Stimulated activated naive B cell treated with anti-CD40 and anti-IgM and Interleukin-4, amounts not matched to agents 10 μg/mL and 1 μg/mL and 100 μg/mL, for 72 hours (primary cell): ENCODE measurements around the gene RPS6KA3.

ENCODE experiments used
- ATAC-seq, 2 donors: fragments of 150-1000 bp; cut with Tn5 transposase; replicated peaks; 2 replicates each; pipeline ENCODE4 v1.10.0; 2021; ENCODE audit warnings: moderate library complexity in 1 of 2
- DNase-seq: peaks from one replicate; pipeline ENCODE4 v3.0.0; 2021
- H3K27ac Mint-ChIP-seq: one replicate; pipeline ENCODE4 v1.8.0; 2022; ENCODE audit warnings: mild to moderate bottlenecking, mixed read lengths
- H3K27me3 Mint-ChIP-seq, 2 donors: one replicate each; pipeline ENCODE4 v1.8.0; 2022; ENCODE audit warnings: mixed read lengths in 2 of 2
- H3K36me3 Mint-ChIP-seq, 2 donors: one replicate each; pipeline ENCODE4 v1.8.0; 2022; ENCODE audit warnings: mixed read lengths in 2 of 2, mild to moderate bottlenecking in 1 of 2
- H3K4me1 Mint-ChIP-seq, 2 donors: one replicate each; pipeline ENCODE4 v1.8.0; 2022; ENCODE audit warnings: mixed read lengths in 2 of 2, mild to moderate bottlenecking in 1 of 2
- H3K4me3 Mint-ChIP-seq, 2 donors: one replicate each; pipeline ENCODE4 v1.8.0; 2022; ENCODE audit warnings: mild to moderate bottlenecking in 2 of 2, mixed read lengths in 2 of 2, moderate library complexity in 1 of 2
- H3K9me3 Mint-ChIP-seq, 2 donors: one replicate each; pipeline ENCODE4 v1.8.0; 2022; ENCODE audit warnings: mixed read lengths in 2 of 2, mild to moderate bottlenecking in 1 of 2

Gene RPS6KA3

DNA sequence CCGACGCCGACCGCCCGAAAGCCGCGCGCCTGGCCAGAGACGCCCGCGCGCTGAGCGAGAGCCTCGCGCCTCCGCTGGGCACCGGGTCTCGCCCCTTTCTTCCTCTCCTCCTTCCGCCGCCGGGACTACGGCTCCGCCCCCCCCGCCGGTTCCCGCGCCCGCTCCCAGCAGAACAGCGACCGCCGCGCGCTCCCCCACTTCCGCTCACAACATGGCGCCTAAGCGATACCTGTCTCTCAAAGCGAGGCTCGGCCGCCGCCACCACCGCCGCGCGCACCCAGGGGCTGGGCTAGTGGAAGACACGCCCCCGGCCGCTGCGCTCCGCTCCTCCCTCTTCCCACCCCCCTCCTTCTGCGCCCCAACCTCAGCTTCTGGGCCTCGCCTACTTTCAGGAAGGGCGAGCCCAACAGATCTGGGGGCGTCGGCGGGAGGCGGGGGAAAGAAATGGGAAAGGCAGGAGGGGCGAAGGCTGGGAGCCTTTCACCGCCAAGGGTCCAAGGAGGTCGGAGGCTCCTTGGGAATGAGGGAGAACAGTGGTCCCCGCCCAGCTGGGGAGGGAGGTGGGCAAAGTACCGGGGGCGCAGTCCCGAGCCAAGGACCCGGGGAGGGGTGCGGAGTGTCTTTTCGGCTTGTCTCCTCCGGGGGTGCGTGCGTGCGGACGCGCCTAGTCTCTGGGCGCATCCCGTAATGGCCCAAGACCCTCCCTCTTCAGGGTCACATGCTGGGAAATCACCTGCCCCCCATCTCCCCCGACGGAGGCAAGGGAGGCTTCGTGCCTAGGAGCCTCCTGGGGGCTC lies at the start of gene RPS6KA3:
TSS of gene RPS6KA3 (minus strand) at position 100 of the 797 bp plus-strand sequence. CDS start 277 bp downstream, outside the sequence.
- H3K4me1 Mint-ChIP-seq, result peaks cover 9 to 10% of the 10 kb centered on the region in 2 donors
- H3K36me3 Mint-ChIP-seq, result peaks cover 8% of the 10 kb centered on the region in 2 donors
- no peaks in the 10 kb centered on the region for H3K9me3 Mint-ChIP-seq
- H3K4me3 Mint-ChIP-seq, result peak within 1 kb of the TSS; percentile 93 to 96
- H3K27ac Mint-ChIP-seq, result peak within 1 kb of the TSS; percentile 98
- ATAC-seq (peak; percentile 81 to 84), DNase-seq (peak; percentile 81)
- no peaks in the 10 kb centered on the region for H3K27me3 Mint-ChIP-seq

DNA sequence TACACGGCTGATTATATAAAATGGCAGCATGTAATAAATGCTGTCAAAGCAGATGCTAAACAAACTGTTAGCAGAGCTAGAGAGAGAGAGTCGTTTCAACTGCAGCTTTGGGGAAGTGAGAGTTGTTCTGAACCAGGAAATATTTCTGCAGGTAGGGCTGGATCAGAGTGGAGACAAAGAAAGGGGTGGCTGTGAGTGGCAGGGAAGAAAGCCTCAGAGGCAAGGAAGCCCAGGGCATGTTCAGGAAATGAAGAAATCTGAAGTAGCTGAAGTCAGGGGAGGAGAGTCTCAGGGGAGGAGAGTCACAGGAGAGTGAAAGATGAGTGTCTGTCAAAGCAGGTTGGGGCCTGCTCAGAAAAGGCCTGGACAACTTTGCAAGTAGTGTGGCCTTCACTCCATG lies 48.4 kb upstream of the RPS6KA3 start:
- Mint-ChIP-seq H3K36me3 (no peaks in the 10 kb centered on the region), H3K4me3 (no peak overlapping the region), H3K4me1 (peaks cover 26 to 72% of the 10 kb centered on the region in 2 donors), H3K27me3 (no peaks in the 10 kb centered on the region), H3K27ac (no peak overlapping the region), H3K9me3 (no peaks in the 10 kb centered on the region)
- no peak for DNase-seq
- peak; percentile 70 to 76 for ATAC-seq

DNA sequence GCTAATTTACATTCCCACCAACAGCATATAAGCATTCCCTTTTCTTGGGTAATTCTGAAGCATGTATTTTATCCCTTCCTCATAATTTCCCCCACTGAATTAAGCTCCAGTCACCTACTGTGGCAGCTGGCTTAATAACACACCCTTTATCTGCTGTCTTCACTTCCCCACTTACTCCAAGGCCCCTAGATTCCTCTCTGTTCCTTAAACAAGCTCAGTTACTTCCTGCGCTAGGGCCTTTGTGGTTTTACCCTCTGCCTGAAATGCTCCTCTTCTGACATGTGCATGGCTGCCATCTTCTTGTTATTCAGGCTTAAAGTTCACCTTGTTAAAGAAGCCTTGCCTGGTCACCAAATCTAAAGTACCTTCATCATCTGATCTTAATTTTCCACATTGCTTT lies 47.2 kb upstream of the RPS6KA3 start:
- no peak overlapping the region for H3K4me3 Mint-ChIP-seq
- H3K9me3 Mint-ChIP-seq, result no peaks in the 10 kb centered on the region
- peaks cover 23 to 72% of the 10 kb centered on the region in 2 donors for H3K4me1 Mint-ChIP-seq
- H3K36me3 Mint-ChIP-seq, result no peaks in the 10 kb centered on the region
- peak; percentile 83 to 85 for ATAC-seq
- DNase-seq, result peak; percentile 9
- no peak overlapping the region for H3K27ac Mint-ChIP-seq
- H3K27me3 Mint-ChIP-seq, result no peaks in the 10 kb centered on the region

DNA sequence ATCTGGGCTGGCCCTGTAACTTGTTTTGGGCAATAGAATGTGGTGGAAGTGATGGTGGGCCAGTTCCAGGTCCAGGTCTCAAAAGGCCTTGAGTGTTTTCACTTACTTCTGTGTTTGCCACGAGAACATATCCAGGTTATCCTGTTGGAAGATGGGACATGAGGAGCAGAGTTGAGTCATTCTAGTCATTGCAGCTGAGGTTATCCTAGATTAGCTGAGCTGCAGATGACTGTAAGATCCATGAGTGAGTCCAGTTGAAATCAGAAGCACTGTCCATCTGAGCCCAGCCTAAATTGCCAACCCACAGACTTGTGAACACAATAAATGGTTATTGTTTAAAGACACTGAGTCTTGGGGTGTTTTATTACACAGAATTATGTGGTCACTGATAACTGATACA lies 45.3 kb upstream of the RPS6KA3 start:
- H3K27me3 Mint-ChIP-seq, result no peaks in the 10 kb centered on the region
- H3K9me3 Mint-ChIP-seq, result no peaks in the 10 kb centered on the region
- ATAC-seq, result no peak
- H3K4me1 Mint-ChIP-seq, result peaks cover 18 to 56% of the 10 kb centered on the region in 2 donors
- no peak overlapping the region for H3K27ac Mint-ChIP-seq
- peak overlapping the region in 1 of 2 donors; percentile 16 for H3K4me3 Mint-ChIP-seq
- no peaks in the 10 kb centered on the region for H3K36me3 Mint-ChIP-seq
- DNase-seq, result no peak

DNA sequence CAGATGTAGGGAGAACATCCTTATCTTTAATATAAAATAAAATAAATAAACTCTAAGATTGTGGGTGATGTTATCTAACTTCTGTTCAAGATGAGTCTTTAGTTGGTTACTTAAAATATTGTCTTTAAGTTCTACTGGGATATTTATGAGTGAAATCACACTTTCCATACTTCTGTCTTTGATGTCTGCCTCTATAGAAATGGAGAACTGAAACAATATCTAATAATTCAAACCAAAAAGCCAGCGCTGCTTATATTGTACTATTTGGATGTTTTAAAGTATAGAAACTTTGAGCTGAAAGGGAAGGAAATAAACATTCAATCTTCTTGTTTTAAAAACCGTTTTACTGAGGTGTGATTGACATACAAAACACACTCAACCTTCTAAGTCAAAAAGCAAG lies 44.8 kb upstream of the RPS6KA3 start:
- Mint-ChIP-seq H3K4me3 (peak overlapping the region in 1 of 2 donors; percentile 16), H3K27ac (no peak overlapping the region), H3K27me3 (no peaks in the 10 kb centered on the region), H3K4me1 (peaks cover 18 to 52% of the 10 kb centered on the region in 2 donors), H3K36me3 (no peaks in the 10 kb centered on the region), H3K9me3 (no peaks in the 10 kb centered on the region)
- ATAC-seq (peak; percentile 62 to 64), DNase-seq (no peak)

DNA sequence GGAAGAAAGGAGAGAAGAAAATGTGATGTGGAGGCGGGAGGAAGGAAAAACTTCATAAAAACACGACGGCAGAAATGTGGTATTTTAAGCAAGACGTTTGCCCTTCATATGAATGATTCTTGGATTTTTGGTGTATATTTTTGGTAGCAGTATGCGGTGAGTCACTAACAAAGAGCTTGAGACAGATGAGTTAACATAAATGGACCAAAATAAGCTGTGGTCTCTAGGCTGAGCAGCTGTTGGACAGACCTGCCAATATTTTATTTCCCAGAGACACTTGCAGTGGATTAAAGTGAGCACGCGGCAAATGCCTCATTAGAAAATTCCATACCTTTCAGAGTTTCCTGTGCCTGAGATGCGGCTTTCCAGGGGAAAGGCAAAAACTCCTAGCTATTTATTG lies 43.1 kb upstream of the RPS6KA3 start:
- H3K27ac Mint-ChIP-seq, result no peak overlapping the region
- H3K36me3 Mint-ChIP-seq, result no peaks in the 10 kb centered on the region
- no peak for DNase-seq
- ATAC-seq, result no peak
- H3K9me3 Mint-ChIP-seq, result no peaks in the 10 kb centered on the region
- H3K4me1 Mint-ChIP-seq, result peaks cover 11 to 39% of the 10 kb centered on the region in 2 donors
- H3K27me3 Mint-ChIP-seq, result no peaks in the 10 kb centered on the region
- H3K4me3 Mint-ChIP-seq, result no peak overlapping the region

DNA sequence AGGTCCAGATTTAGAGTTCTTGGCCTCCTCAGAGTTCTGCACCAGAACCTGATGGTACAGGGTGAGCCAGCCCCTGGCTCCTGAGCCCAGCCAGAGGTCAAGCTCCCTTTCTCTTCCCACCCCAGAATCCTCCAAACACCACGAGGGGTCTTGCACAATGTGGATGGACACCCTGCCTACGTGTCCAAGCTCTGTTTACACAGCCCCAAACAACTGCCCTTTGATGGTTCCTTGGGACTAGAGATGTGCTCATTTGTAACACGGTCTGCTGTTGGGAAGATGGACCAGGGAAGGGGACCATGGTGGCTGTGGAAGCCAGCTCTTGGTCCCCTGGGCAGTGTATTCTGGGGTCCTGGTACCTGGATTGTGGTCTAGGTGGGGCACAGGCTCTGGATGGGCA lies 40.0 kb upstream of the RPS6KA3 start:
- DNase-seq (no peak), ATAC-seq (no peak)
- Mint-ChIP-seq H3K27me3 (no peaks in the 10 kb centered on the region), H3K4me1 (peaks cover 5 to 15% of the 10 kb centered on the region in 2 donors), H3K4me3 (no peak overlapping the region), H3K9me3 (no peaks in the 10 kb centered on the region), H3K27ac (no peak overlapping the region), H3K36me3 (no peaks in the 10 kb centered on the region)

DNA sequence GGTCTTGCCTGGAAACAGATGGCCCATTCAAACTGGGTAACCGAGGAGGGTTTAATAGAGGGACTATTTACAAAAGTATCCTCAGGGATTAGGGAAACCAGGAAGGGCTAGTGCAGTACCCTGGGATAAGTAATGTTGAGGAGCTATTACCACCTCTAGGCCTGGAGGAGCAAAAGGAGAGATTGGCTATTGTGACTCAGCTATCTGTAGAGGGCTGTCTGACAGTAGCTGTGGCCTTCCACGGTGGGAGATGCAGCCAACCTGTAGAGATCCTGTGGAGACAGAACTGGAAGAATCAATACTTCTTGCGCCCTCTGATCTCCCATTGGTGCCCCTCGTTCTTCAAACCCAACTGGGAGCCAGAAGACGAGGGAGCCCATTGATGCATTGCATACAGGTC lies 34.1 kb upstream of the RPS6KA3 start:
- Mint-ChIP-seq H3K4me3 (no peak overlapping the region), H3K9me3 (no peaks in the 10 kb centered on the region), H3K4me1 (no peaks in the 10 kb centered on the region), H3K36me3 (peaks cover 0 to 2% of the 10 kb centered on the region in 2 donors), H3K27ac (no peak overlapping the region), H3K27me3 (peaks cover 11 to 13% of the 10 kb centered on the region in 2 donors)
- DNase-seq, result no peak
- peak in 1 of 2 donors; percentile 46 for ATAC-seq

DNA sequence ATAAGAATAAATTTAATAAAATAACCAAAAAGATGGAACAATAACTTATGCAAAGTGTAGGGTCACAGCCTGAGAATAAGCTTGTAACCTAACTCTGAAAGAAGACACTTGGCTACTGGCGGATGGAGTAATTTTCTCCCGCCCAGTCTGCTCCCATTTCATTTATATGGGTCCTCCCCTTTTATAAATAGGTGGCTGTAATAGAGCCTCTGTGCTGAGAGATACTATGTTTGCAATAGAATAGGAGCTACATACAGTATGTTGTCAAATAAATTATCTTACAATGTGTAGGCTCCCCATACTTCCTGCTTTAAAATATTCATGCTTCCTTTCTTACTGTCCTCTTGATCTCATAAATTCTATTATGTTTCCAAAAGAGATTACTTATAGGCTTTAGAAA lies 28.2 kb upstream of the RPS6KA3 start:
- H3K4me1 Mint-ChIP-seq, result no peaks in the 10 kb centered on the region
- ATAC-seq (no peak), DNase-seq (no peak)
- no peak overlapping the region for H3K27ac Mint-ChIP-seq
- peaks cover 11 to 13% of the 10 kb centered on the region in 2 donors for H3K27me3 Mint-ChIP-seq
- H3K36me3 Mint-ChIP-seq, result peaks cover 0 to 2% of the 10 kb centered on the region in 2 donors
- no peak overlapping the region for H3K4me3 Mint-ChIP-seq
- H3K9me3 Mint-ChIP-seq, result no peaks in the 10 kb centered on the region

DNA sequence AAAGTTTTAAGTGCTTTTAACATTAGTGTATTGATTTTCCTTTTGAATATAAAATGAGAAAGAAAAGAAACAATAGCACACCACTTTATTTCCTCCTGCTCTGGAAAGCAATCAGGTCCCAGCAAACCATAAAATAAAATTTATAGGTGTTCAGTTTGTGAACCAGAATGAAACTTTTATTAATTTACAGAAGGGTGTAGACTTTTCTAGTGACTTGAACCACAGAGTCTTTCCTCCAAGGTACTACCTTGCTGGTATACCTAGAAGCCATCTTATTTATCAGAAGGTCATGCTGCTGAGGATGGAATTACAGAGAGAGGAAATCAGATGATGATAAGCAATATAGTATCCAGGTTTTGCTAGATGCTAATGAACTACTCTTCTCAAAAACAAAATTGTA lies 27.6 kb upstream of the RPS6KA3 start:
- no peak overlapping the region for H3K27ac Mint-ChIP-seq
- ATAC-seq, result no peak
- peaks cover 11 to 13% of the 10 kb centered on the region in 2 donors for H3K27me3 Mint-ChIP-seq
- no peaks in the 10 kb centered on the region for H3K4me1 Mint-ChIP-seq
- DNase-seq, result no peak
- no peaks in the 10 kb centered on the region for H3K9me3 Mint-ChIP-seq
- no peak overlapping the region for H3K4me3 Mint-ChIP-seq
- peaks cover 0 to 2% of the 10 kb centered on the region in 2 donors for H3K36me3 Mint-ChIP-seq

DNA sequence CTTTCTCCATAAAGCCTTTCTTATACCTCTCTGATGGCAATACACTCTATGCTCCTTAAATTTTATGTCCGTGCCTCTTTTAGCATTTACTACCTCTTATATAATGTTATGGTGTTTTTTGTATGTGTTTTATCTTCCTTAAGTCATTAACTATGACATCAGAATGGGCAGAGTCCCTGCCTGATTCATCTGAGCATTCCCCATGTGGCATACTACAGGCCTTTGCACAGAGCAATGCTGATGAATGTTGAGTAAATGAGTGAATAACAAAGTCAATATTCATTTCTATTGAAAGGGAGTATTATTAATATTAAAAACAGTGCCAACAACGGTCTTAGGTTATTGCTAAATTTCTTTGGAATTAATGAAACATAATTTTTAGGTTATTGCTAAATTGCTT lies 18.8 kb upstream of the RPS6KA3 start:
- ATAC-seq (no peak), DNase-seq (no peak)
- Mint-ChIP-seq H3K36me3 (peaks cover 3% of the 10 kb centered on the region in 2 donors), H3K27ac (no peak overlapping the region), H3K9me3 (peaks cover 5 to 6% of the 10 kb centered on the region in 2 donors), H3K4me3 (no peak overlapping the region), H3K4me1 (no peaks in the 10 kb centered on the region), H3K27me3 (peaks cover 0 to 6% of the 10 kb centered on the region in 2 donors)

DNA sequence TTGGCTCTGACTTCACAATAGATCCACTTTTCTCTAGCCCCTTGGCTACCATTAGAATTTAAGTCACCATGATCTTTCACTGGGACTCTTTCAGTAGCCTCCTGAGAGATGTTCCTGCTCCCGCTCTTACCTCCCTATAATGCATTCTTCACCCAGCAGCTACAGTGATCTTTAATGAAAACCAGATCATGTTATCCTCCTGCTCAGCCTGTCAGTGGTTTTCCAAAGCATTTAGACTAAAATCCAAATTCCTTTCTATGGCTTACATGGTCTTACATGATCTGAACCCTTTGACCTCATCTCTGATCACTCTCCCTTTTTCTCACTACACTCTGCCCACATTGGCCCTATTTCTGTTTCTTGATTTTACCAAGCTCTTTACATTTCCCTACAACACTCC lies 18.3 kb upstream of the RPS6KA3 start:
- Mint-ChIP-seq H3K9me3 (peaks cover 5 to 6% of the 10 kb centered on the region in 2 donors), H3K27me3 (peaks cover 0 to 6% of the 10 kb centered on the region in 2 donors), H3K4me3 (no peak overlapping the region), H3K36me3 (peaks cover 3% of the 10 kb centered on the region in 2 donors), H3K27ac (no peak overlapping the region), H3K4me1 (no peaks in the 10 kb centered on the region)
- no peak for ATAC-seq
- DNase-seq, result no peak

DNA sequence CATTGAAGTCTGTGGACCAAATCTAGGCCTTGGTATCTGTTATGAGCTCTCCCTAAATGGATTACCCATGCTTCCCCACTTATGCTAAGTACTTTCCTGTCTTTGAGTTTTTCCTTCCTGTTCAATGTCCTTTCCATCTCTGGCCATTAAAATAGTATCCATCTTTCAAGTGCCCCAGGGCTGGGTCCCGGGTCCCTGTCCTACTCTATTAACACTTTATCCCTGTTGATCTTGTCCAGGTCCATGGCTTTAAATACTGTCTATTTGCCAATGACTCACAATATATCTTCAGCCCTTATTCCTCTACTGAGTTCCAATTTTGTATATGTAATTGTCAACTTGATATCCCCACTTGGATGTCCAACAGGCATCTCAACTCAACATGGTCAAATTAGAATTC lies 17.7 kb upstream of the RPS6KA3 start:
- Mint-ChIP-seq H3K4me3 (no peak overlapping the region), H3K36me3 (peaks cover 3% of the 10 kb centered on the region in 2 donors), H3K9me3 (peaks cover 5 to 6% of the 10 kb centered on the region in 2 donors), H3K27ac (no peak overlapping the region), H3K27me3 (peaks cover 0 to 6% of the 10 kb centered on the region in 2 donors), H3K4me1 (no peaks in the 10 kb centered on the region)
- no peak for DNase-seq
- ATAC-seq, result no peak

DNA sequence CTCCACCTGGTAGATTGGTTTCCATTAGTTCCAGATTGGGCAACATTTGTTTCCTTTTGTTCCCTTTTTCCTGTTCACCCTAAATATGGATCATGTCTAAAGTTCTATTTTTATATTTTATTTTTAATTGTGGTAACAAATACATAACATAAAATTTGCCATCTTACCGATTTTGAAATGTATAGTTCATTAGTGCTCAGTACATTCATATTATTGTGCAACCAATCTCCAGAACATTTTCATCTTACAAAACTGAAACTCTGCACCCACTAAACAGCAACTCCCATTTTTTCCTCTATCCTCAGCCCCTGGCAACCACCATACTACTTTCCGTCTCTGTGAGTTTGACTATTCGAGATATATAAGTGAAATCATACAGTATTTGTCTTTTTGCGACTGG lies 14.2 kb upstream of the RPS6KA3 start:
- DNase-seq (no peak), ATAC-seq (no peak)
- Mint-ChIP-seq H3K27me3 (no peaks in the 10 kb centered on the region), H3K36me3 (no peaks in the 10 kb centered on the region), H3K4me1 (no peaks in the 10 kb centered on the region), H3K9me3 (peaks cover 4% of the 10 kb centered on the region in 2 donors), H3K27ac (no peak overlapping the region), H3K4me3 (no peak overlapping the region)

DNA sequence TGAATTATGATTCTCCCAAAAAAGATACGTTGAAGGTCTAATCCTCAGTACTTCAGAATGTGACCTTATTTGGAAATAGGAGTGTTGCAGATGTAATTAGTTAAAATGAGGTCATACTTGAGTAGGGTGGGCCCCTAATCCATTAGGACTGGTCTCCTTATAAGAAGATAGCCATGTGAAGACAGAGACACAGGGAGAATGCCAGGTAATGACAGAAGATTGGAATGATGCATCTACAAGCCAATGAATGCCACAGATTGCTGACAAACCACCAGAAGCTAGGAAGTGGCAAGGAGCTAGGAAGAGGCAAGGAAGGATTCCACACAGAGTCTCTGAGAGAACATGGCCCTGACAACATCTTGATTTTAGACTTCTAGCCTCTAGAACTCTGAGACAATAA lies 7.4 kb upstream of the RPS6KA3 start:
- Mint-ChIP-seq H3K27ac (no peak overlapping the region), H3K4me1 (no peaks in the 10 kb centered on the region), H3K4me3 (no peak overlapping the region), H3K36me3 (no peaks in the 10 kb centered on the region), H3K27me3 (no peaks in the 10 kb centered on the region), H3K9me3 (peaks cover 4% of the 10 kb centered on the region in 2 donors)
- ATAC-seq (no peak), DNase-seq (no peak)
